DMS79 (cell line): ENCODE results near the gene HSD17B10.
"Not testable (repeated sequence)": the region's sequence is repeated elsewhere in the genome, so short reads cannot be mapped to it uniquely, and the experiment has no call there.

Source experiments
- DNase-seq: peaks from one replicate; lab custom pipeline; 2025; lab: John Stamatoyannopoulos, UW

HSD17B10 gene

DNA sequence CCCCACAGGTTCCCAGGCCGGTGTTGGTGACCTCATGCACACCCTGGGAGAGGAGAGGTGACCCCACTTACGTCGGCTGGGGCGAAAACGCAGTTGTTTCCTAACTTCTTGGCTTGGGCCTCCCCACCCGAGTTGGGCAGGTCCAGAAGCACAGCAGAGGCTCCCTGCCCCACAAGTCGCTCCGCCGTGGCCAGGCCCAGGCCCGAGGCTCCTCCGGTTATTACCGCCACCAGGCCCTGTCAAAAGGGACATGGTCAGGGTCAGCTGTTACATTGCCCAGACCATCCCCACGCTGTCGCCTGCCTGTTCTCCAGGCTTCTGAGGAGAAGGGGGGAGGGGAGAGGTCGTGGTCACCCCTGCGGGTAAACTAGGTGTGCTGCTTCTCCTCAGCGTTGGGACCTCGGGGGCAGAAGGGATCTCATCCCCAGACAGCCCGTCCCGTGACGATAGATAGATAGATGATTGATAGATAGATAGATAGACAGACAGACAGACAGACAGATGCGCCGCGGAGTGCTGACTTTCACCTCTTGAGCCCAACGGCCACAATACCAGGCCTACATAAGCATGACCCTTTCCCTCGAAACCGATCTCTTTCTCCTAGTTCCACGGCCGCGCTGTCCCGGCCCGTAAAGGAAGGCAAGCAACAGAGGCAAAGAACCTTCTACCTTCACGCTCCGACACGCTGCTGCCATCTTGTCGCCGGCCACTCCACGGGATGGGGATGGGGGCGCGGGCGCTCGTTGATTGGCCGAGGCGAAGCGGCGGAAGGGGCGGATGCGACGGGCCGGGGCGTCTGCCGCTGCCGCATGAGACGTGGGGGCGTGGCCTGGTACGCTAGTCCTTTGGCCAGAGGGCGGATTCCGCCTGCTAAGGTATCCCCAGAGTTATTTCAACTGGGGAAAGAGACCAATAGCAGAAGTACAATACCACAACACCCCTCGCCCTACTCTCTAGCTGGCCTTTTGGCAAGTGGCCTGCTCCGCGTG, at the start of gene HSD17B10:
HSD17B10 (minus strand) TSS at position 720 of the 989 bp plus-strand sequence; CDS start at position 695, 25 bp downstream.
- DNase-seq, result peak; percentile 75

DNA sequence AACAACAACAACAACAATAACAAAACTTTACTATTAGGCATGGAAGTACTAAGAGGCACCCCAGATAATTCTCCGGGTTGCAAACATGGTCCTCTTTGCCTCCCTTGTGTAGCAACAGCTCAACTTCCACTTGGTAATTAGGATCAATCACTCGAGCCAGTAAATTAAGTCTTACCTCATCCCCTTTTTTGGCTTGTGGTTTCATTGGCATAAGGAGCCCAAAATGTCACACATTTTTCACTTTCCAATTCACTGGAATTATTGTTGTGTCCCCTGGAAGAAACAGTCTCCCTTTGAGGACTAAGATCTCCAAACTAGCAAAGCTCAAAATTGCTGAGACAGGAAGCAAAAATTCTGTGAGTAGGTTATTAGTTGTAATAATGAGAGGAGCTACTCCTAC, 49.2 kb upstream of the HSD17B10 start:
- no peak for DNase-seq

DNA sequence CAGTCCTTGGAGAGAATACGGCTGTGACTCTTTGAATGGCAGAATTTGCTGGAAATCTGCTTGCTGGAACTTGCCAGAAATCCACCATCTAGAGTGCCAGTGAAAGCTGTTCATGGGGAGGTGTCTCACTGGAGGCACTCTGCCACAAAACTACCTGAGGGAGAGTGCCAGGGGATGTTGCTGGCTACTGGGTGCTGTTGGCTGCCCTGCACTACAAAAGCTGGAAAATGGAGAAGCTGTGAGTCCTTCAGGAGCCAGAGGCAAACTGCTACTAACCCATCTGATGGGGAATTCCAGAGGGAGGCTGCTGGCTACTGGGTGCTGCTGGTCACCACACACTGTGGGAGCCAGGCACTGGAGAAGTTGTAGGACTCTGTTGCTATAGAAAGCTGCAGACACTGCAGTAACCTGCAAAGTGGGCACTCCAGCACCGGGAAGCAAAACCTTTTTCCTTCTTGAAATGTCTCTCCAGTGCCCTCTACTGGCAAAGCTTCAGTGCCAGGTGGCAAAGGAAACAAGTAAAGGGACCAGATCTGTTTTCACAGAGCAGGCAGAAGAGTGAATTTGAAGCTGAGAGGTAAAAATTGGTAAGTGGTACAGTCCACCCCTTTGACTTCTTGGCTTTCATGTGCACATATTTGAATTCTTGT, 47.8 kb upstream of the HSD17B10 start:
- peak; percentile 7 for DNase-seq

DNA sequence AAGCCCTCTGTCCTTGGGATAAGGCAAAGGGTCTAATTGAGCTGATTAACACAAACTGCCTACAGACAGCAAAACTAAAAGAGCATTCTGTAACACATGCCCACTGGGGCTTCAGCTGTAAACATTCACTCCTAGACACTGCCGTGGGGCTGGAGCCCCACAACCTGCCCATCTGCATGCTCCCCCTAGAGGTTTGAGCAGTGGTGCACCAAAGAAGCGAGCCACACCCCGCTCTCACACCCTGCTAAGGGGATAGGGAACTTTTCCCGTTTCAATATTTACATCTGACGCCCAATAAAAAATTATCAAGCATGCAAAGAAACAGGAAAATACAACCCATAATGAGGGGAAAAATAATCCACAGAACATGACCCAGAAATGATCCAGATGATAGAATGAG, 46.9 kb upstream of the HSD17B10 start:
- DNase-seq, result no peak

DNA sequence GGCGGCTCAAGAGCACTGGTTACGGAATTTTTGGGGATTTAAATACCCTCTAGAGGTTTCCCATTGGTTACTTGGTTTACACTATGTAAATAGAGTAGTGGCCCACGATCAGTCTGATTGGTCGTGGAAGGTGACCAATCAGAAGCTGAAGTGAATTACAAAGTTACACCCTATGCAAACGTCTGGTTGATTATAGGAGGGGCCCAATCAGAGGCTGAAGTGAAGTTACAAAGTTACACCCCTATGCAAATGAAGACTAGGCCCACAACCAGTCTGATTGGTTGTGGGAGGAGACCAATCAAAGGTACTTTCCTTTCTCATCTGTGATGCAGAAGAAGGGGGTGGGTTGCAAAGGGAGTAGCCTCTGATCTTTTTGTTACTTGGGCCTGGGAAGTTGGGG, 45.1 kb upstream of the HSD17B10 start:
- DNase-seq, result no peak

DNA sequence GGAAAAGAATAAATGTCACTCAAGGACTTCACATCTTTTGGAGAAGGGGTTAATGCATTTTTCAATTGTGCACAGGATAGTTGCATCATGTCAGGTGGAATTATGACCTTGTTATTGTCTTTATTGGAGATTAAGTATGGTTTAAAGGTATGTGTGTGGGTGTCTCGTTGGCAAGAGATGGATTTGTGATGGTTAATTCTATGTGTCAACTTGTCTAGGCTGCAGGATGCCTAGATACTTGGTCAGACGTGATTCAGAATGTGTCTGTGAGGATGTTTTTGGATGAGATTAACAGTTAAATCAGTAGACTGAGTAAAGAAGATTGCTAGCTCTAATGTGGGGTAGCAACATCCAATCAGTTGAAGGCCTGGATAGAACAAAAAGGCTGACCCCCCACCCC, 42.2 kb upstream of the HSD17B10 start:
- DNase-seq, result no peak

DNA sequence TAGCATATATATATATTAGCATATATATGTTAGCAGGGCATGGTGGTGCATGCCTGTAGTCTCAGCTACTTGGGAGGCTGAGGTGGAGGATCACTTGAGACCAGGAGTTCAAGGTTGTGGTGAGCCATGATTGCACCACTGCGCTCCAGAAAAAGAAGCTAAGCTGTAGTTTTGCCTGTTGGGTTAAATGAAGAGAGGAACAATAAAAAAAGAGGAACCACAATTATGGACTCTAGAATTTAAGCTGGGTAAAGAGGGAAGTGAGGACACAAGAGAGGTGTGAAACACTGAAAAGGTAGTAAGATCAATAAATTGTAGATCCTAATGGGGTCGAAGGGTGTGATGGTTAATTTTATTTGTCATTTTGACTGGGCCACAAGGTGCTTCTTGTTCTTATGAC, 40.5 kb upstream of the HSD17B10 start:
- no peak for DNase-seq

DNA sequence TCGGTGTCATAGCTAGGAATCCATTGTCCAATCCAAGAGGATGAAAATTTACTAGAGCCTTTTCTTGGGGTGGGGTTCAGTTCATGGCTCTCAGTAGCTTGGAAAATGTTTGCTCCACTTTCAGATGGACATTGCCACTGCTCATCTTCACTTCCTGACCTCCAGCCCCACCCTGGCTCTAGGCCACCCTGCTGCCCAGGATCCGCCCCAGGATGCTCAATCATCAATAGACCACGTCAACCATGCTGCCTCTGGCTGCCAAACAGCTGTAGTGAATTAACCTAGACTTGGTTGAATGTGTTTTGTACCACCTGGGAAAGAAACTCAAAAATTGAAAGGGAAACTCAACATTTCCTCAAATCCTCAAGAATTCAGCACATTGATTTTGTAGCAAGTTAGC, 37.2 kb upstream of the HSD17B10 start:
- no peak for DNase-seq

DNA sequence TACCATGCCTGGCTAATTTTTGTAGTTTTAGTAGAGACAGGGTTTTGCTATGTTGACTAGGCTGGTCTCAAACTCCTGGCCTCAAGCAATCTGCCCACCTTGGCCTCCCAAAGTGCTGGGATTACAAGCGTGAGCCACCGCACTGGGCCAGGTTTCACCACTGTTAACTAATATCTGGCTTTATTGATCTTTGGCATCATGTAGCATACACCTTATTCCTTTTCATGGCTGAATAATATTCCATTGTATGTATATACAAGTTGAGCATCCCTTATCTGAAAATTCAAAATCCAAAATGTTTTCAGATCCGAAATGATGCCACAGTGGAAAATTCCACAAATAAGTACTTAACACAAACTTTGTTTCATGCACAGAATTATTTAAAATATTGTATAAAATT, 34.5 kb upstream of the HSD17B10 start:
- DNase-seq, result not testable (repeated sequence)

DNA sequence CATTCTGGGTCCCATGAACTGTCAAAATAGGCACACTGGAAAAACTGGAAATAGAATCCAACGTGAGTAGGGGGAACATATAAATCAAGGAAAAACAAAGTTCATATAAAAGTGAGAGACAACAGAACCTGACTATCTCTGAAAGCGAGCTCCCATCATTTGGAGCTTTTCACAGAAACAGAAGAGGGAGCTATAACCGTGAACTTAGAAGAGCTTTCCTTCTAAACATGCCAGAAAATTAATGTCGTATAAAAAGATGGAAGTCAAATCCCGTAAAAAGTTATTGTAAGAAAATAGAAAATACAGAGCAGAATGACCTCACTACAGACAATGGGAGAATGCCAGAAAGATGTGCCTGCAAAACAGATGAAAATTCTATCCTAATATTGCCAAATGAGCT, 23.9 kb upstream of the HSD17B10 start:
- DNase-seq, result no peak

DNA sequence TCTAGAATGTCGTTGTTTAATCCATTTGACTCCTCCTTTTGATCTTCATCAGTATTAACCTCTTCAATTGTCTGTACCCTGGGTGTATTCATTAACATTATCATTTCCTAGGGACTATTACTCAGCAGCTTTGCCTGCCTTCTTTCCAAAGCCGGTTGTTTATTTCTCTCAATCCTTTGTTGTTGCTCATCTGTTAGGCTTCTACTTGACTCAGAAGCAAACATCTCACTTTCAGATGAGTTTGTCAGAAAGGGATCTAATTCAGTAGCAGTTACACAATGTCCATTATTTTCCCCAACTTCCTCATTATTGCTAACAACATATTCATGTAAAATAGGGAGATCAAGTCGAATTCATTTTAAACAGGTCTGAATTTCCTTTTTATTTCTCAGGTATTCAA, 22.1 kb upstream of the HSD17B10 start:
- DNase-seq, result no peak

DNA sequence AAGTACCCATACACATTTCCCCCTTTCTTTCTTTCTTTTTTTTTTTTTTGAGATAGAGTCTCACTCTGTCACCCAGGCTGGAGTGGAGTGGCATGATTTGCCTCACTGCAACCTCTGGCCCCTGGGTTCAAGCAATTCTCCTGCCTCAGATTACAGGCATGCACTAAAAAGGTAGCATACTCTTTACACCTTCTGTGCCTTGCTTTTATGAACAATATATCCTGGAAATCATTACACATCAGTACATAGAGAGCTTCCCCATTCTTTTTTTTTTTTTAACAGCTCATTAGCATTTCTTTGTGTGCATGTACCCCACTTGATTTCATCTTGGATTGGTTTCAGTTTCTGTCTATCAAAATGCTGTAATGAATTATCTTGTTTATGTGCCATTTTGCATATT, 18.6 kb upstream of the HSD17B10 start:
- DNase-seq, result no peak

DNA sequence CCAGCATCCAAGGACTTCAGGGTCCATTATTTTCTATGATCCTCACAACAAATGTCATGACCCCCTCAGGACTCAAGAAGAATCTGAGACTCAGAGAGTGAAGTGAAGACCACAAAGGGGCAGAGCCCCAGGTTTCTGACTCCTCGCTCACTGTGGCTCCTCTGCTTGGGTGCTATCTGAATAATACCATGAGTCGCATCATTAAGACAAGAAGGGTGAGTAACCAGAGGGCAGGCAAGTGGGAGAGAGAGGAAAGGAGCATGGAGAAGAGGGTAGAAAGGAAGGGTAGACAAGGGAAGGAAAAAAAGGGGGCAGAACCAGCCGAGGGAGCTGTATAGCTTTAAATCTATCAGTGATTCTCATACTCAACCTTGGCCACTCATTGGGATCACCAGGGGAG, 15.5 kb upstream of the HSD17B10 start:
- DNase-seq, result no peak

DNA sequence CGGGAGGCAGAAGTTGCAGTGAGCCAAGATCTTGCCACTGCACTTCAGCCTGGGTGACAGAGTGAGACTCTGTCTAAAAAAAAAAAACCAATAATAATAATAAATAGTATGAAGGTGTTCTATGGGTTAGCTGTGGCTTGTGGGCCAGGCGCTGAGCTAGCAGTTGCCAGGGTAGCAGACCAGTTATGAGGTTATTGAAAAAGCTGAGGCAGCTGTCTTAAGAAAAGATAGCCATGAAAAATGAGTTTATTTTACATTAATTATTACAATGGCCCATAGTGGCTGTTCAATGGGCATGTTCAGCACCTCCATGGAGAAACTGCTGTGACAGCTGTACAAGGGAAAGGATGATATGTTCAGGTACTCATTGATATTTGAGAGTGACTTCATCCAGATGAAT, 13.3 kb upstream of the HSD17B10 start:
- DNase-seq, result no peak

DNA sequence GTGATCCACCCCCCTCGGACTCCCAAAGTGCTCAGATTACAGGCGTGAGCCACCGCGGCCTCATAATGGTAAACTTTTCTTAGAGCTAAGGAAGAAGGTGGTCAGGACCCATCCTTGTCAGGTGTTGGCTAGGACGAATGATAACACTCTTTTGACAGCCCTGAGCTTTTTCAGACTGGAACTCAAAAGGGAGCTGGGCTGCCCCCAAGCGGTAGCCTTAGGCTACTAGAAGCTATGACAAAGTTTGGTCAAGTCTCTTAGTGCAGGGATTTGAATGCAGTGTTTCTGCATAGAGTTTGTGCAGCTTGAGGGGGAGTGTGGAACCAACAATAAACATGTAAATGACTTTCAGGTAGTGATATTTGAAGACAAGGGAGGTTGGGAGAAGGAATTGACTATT, 11.8 kb upstream of the HSD17B10 start:
- no peak for DNase-seq

DNA sequence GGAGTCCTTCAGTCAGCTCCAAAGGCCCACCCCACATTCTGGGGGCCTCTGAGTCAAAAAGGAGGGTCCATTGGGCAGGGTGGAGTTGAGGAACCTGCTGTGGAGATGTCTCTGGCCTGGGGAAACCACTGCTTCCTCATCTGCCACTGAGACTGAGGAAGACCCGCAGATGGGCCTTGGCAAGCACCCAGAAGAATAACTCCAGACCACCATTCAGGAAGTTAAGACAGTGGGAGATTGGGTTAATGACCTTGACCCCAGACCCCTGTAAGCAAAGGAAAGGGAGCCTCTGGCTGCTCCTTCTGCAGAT, 8.1 kb upstream of the HSD17B10 start:
- DNase-seq, result no peak

DNA sequence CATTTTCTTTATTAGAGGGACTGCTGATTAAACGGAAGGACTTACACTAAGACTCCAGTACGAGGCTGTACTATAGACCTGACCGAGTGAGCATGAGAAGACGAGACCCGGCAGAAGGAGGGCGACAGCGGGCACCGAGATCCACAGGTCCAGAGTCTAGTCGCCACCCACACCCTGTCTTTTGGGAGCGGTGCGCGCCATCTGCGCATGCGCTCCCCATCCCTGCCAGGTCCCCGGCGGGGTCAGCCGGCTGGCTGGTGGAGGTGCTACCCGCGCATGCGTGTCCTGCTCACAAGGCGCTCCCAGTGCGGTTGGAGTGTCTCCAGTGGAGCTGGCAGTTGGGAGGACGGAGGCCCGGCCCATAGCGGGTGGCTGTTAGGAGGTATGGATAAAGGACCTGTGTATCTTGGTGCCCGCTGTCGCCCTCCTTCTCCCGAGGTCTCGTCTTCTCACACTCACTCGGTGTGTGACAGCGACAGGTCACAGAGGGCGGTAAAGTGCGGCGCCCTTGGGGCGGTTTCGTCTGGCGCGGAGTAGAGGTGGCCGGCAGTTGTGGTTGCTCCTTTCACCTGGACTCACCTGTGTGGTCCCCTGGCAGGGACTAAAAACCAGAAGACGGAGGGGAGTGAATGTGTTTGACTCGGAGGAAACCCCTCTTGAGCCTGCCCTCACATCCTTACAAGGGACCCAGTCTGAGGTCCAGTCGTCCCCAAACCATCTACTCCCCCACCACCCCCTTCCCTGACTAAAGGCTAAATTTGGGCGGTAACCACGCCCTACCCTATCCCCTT, 7.6 kb upstream of the HSD17B10 start:
- peak; percentile 68 for DNase-seq

DNA sequence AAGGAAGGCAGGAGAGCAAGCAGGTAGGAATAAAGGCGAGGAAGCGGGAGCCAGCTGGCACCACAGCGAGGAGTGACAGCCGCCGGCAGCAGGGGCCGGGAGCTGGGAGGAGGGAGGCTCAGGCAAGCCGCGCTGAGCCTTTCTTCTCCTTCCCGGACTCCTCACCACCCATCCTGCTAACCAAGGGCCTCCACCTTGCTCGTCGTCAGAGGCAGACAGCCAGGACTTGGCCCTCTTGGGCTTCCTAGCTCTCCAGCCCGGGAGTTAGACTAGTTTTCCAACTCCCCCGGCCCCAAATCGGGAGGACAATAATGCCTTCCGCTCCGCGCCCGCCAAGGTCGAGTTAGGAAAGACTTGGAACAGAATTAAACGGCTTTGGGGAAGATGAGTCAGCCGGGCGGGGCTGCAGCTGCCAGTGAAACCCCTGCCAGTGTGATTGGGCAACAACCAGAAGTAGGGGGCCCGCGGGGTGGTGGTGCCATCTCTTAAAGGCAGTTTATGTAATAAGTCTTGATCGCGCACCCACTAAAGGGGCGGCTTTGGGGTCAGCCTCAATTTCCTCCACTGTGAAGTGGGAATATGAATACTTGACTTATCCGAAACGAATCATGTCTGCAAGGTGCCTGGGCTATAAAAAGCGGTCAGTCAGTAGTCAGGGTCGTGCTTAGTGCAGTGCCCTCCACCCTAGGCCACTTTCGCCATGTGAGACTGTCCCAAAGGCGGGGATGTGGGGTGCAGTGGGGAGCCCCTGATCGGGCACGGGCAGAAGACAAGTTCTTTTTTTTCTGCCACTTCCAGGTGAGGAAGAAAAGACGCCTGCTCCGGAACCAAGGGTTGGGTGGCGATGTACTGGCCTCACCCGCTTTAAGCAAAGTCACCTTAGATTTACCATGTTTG, 6.7 kb upstream of the HSD17B10 start:
- peak; percentile 0 for DNase-seq

DNA sequence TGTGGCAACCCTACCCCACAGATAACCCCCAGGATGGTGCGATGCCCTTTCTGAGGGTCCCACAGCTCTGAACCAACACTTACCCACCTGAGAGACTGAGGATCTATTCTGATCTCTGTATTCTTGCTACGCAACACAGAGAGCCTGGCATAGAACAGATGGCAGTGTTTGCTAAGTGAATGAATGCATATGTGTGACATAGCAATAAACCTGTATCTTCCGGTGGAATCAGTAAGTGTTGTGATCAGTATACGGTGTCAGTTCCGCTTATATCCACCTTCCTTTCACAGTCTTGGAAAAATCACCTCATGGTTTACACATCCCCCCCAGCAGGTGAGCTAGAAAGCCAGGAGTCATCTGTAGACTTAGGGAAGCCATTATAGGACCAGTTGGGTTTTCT, 5.9 kb upstream of the HSD17B10 start:
- DNase-seq, result no peak

DNA sequence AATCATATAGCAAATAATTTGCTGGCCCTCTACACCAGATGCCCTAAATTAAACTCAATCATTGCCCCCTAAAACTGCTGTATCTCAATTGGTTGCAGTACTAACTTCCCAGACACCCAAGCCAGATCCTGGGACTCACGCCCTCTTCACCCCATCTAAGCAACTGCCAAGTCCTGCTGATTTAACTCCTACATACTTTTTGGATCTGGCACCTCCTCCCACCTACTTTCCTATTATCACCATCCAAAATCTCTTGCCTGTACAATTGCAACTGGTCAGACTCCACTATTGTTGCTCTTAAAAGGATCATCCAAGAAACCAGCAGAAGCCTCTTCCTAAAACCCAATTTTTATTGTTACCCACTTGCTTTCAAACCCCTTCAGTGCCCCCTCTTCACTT, 4.7 kb upstream of the HSD17B10 start:
- no peak for DNase-seq

DNA sequence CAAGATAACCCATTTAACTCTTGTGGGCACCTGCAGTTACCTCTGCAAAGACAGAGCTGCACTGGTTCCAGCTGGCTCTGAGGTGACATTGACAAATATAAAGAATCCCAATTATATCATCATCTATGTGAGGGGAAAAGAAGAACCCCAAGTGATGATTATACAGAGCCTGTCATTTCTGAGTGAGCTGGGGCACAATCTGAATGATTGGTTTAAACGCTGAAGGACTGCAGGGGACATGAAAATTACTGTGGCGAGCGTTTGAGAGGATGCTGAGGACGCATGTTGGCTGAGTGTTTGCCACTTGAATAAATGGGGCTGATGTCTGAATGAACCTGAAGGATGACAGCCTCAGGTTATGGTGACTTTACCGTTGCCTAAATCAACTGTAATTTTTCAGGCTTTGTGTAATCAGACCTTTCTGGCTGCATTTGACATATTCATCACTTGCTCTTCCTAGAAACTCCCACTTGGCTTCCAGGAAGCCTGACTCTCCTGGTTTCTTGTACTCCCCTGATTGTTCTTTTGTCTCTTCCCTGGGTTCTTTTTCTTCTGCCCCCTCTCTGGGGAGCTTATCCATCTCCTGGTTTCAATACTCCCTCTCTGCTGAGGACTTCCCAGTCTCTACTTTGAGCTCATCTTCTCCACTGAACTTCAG, 4.1 kb upstream of the HSD17B10 start:
- peak; percentile 4 for DNase-seq
